ENCODE results near the gene PRKAG3. TPM values are rescaled to one million over a fixed set of nuclear protein-coding genes. Genes with fewer than 3 reads are reported as not detected.
"Not testable (repeated sequence)": the region's sequence is repeated elsewhere in the genome, so short reads cannot be mapped to it uniquely, and the experiment has no call there.

Gene PRKAG3
- total RNA-seq, 1 experiment from 2014 or later, result 0.46 TPM

DNA sequence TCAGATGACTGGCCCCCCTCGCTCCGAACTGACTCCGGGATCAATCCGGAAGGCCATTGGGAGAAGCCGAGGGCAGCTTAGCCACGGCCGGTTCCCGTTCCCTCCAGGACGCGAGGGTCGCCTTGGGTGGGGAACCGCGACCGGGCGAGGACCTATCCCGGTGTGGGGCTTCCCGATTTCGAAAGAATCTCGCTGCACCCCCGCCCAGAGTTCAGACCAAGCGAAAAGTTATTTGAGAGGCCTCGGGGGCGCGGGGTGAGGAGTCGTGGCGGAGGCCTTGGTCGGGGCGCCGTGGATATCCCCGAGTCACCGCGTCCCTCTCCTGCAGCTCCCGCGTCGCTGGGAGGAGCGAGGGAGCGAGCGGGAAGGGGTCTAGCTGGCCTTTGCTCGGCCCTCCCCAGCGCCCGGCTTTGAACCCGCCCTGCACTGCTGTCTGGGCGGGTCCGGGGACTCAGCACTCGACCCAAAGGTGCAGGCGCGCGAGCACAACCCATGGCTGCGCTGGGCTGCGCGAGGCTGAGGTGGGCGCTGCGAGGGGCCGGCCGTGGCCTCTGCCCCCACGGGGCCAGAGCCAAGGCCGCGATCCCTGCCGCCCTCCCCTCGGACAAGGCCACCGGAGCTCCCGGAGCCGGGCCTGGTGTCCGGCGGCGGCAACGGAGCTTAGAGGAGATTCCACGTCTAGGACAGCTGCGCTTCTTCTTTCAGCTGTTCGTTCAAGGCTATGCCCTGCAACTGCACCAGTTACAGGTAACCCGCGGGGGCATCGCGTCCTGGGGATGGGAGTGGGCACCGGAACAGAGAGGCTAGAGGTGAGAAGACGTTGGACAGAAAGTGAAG lies 49.7 kb downstream of the PRKAG3 start, which contains the start of gene CYP27A1:
Gene CYP27A1 (plus strand): TSS at position 457 of the 837 bp plus-strand sequence. CDS start 36 bp downstream, at position 493.
- DNase-seq (ENCODE audit: low read depth), result peak; percentile 24

DNA sequence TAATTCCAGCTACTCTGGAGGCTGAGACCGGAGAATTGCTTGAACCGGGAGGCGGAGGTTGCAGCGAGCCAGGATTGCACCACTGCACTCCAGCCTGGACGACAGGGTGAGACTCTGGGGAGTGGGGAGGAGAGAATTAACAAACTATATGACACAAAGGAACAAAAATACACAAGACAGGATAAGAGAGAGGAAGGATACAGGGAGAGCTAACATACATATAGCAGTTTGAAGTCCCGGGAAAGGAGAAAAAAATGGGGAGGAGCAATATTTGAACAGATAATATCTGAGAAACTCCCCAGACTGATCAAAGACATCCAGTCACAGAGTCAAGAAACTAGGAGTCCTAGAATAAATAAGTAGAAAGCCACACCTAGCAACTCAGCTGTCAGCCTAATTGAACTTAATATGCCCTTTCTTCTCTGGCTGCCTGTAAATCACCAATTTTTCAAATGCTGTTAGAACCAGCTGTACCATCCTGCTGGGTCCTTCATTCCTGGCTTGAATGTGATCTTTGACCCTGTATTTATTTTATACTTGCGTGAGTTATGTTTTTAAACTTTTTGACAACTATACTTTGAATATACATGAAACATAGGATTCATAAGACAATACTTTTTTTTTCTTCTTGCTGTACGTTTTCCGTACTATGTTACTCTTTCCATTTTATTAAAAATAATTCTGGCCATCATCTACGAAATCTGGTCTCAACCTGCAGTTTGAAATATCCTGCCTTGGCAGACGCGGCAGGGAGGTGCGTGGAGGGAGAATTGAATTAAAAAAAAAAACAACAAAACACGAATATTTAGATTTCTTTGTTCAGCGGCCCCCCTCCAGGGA lies 50.5 kb downstream of the PRKAG3 start:
- peak; percentile 47 for DNase-seq (ENCODE audit: low read depth)

DNA sequence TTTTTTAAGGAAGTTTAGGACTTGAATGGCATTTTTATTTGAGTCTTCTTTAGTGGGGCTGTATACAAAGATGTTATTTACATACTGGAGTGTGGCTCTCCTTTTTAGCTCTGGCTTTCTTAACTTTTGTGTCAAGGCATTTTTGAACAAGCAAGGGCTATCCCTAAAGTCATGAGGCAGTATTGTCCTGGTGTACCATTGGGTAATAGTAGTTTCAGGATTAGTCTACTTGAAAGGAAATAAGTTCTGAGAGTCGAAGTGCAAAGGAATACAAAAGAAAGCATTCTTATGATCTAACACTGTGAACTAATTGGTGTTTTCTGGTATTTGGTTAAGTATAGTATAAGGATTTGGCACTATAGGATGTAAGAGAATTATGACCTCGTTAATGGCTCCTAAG lies 51.6 kb downstream of the PRKAG3 start:
- no peak for DNase-seq (ENCODE audit: low read depth)

DNA sequence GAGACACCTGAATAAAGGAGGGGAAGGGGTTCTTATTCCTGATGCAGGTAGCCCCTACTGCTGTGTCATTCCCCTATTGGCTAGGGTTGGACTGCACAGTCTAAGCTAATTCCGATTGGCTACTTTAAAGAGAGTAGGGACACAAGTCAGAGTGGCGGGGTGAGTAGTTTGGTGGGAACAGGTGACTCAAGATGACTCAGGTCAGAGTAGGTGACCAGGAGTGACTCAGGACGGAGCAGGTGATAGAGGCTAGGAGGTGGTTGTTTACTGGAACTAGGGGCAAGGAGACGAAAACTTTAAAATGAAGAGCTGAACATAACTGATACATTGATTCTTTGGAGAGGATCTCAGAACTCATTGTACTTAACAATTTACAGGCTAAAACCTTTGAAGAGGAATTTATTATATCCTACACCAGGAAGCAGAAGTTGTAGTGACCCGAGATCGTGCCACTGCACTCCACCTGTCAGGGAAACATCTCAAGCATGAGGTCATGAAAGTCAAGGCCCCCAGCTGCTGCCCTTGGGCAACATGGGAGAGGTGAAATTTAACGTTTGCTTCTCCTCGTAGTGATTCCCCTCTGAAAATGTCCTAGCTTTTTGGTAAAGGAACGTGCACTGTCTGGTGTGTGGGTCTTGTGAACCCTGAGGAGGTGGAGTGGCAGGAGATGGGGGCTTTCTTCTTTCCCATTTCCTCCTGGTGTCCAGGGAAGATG lies 54.2 kb downstream of the PRKAG3 start:
- no peak for DNase-seq (ENCODE audit: low read depth)

DNA sequence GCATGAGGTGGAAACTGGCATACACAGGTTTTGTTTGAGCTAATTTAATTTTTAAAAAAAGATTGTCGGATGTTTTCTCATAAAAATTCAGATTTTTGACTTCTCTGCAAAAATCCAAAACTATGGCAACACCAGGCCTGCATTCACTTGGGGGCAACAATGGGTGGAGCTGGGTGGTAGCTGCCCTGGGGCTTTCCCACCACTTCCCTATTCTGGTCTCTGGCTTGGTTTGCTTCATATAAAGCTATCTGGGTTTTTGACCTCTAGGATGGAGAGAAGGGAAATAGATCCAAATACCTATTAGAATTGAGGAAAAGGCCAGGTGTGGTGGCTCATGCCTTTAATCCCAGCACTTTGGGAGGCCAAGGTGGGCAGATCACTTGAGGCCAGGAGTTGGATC lies 55.1 kb downstream of the PRKAG3 start:
- no peak for DNase-seq (ENCODE audit: low read depth)

DNA sequence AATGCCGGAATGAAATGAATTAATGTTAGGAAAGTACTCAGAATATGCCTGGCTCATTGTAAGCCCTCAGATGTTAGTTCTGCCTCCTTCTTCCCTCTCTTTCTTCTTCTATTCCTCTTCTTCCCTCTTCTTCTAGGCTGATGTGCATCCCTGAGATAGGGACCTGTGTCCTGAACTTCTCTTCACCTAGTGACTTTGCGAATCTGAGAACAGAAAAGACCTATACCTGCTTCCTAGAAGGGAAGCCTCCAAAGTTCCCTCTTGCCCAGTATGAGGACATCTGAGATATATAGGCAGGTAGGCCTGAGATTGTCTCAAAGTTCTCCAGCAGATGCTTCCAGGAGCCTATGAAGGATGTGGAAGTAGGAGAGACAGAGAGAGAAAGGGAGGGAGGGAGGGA lies 57.7 kb downstream of the PRKAG3 start:
- DNase-seq (ENCODE audit: low read depth), result no peak

DNA sequence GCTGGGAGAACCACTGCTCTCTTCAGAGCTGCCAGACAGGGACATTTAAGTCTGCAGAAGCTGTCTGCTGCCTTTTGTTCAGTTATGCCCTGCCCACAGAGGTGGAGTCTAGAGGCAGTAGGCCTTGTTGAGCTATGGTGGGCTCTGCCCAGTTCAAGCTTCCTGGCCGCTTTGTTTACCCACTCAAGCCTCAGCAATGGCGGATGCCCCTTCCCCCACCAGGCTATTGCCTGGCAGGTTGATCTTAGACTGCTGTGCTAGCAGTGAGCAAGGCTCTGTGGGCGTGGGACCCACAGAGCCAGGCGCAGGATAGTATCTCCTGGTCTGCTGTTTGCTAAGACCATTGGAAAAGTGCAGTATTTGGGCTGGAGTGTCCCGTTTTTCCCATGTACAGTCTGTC lies 58.8 kb downstream of the PRKAG3 start:
- DNase-seq (ENCODE audit: low read depth), result not testable (repeated sequence)

Other genes with a start within 250 kb of the PRKAG3 start
- 6.6 and 9.5 TPM in 2 replicates for gene PLCD4, start 223.9 kb downstream of the PRKAG3 start, total RNA-seq (2014; rRNA removed)
- gene ZNF142, start 172.2 kb downstream of the PRKAG3 start, total RNA-seq (2014; rRNA removed), result 15.0 and 15.8 TPM in 2 replicates
- 38.3 and 50.6 TPM in 2 replicates for gene BCS1L, start 172.1 kb downstream of the PRKAG3 start, total RNA-seq (2014; rRNA removed)
- 38.1 and 40.5 TPM in 2 replicates for gene RNF25, start 159.8 kb downstream of the PRKAG3 start, total RNA-seq (2014; rRNA removed)
- 20.3 and 25.8 TPM in 2 replicates for gene STK36, start 159.7 kb downstream of the PRKAG3 start, total RNA-seq (2014; rRNA removed)
- 10.1 and 12.1 TPM in 2 replicates for gene TTLL4, start 121.0 kb downstream of the PRKAG3 start, total RNA-seq (2014; rRNA removed)
- 6.1 TPM in 2 replicates for gene CYP27A1, start 49.7 kb downstream of the PRKAG3 start, total RNA-seq (2014; rRNA removed)
- 0.23 TPM in 1 of 2 replicates, not detected in the other for gene WNT6, start 28.0 kb upstream of the PRKAG3 start, total RNA-seq (2014; rRNA removed)
- gene WNT10A, start 49.0 kb upstream of the PRKAG3 start, total RNA-seq (2014; rRNA removed), result 0.06 TPM in 1 of 2 replicates, not detected in the other
- gene CDK5R2, start 127.9 kb upstream of the PRKAG3 start, total RNA-seq (2014; rRNA removed), result 0.17 and 0.38 TPM in 2 replicates
- not detected in 2 replicates for gene FEV, start 153.4 kb upstream of the PRKAG3 start, total RNA-seq (2014; rRNA removed)
- not detected in 2 replicates for gene CRYBA2, start 161.6 kb upstream of the PRKAG3 start, total RNA-seq (2014; rRNA removed)
- gene CFAP65, start 209.7 kb upstream of the PRKAG3 start, total RNA-seq (2014; rRNA removed), result under 0.01 TPM in 1 of 2 replicates, not detected in the other
- gene IHH, start 229.1 kb upstream of the PRKAG3 start, total RNA-seq (2014; rRNA removed), result not detected in 2 replicates